A673 (cell line): Measurements from ENCODE around the gene COL5A1.

Source experiments
- CTCF ChIP-seq: fragments of 300-800, 200-600 bp; sonication (generic); conservative IDR thresholded peaks from 2 replicates; pipeline ENCODE4 v1.5.1; 2017; ENCODE audit warnings: low read depth, mild to moderate bottlenecking, antibody characterized with exemption, low read length, moderate library complexity, mixed read lengths
- EZH2 ChIP-seq: fragments of 200-600 bp; sonication (generic); IDR thresholded peaks from 2 replicates; pipeline ENCODE4 v1.6.1; 2017; ENCODE audit warnings: borderline replicate concordance, low read depth, mild to moderate bottlenecking, mixed read lengths, antibody characterized with exemption, low read length; ENCODE audit not compliant: poor library complexity, severe bottlenecking

- no peak for TF ChIP-seq CTCF
- TF ChIP-seq EZH2 = no peak
Observed at GRCh38 chr9:134682026-134682425, 40.4 kb downstream of the COL5A1 start.
